NCI-H510A treated with DMSO at 0.1 percent for 48 hours (cell line): Measurements from ENCODE around the gene NDUFS7.
A peak's percentile ranks its signal among the peaks of the same experiment; 100 is the strongest.
"Not testable (repeated sequence)": the region's sequence is repeated elsewhere in the genome, so short reads cannot be mapped to it uniquely, and the experiment has no call there.

Source experiments
- DNase-seq: peaks from one replicate; lab custom pipeline; 2025; lab: John Stamatoyannopoulos, UW

NDUFS7 gene

DNA sequence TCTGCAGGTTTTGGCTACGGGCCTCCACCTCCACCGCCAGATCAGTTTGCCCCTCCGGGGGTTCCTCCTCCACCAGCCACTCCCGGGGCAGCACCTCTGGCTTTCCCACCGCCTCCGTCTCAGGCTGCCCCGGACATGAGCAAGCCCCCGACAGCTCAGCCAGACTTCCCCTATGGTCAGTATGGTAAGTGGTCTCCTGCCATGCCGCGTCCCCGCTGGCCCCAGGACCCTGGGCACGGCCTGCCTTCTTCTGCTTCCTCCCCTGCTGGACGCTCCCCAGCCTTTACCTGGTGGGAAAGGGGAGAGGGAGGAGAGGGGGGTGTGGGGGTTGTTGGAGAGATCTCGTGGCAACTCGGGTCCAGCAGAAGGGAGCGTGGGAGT, 48.8 kb downstream of the NDUFS7 start:
- DNase-seq = no peak

DNA sequence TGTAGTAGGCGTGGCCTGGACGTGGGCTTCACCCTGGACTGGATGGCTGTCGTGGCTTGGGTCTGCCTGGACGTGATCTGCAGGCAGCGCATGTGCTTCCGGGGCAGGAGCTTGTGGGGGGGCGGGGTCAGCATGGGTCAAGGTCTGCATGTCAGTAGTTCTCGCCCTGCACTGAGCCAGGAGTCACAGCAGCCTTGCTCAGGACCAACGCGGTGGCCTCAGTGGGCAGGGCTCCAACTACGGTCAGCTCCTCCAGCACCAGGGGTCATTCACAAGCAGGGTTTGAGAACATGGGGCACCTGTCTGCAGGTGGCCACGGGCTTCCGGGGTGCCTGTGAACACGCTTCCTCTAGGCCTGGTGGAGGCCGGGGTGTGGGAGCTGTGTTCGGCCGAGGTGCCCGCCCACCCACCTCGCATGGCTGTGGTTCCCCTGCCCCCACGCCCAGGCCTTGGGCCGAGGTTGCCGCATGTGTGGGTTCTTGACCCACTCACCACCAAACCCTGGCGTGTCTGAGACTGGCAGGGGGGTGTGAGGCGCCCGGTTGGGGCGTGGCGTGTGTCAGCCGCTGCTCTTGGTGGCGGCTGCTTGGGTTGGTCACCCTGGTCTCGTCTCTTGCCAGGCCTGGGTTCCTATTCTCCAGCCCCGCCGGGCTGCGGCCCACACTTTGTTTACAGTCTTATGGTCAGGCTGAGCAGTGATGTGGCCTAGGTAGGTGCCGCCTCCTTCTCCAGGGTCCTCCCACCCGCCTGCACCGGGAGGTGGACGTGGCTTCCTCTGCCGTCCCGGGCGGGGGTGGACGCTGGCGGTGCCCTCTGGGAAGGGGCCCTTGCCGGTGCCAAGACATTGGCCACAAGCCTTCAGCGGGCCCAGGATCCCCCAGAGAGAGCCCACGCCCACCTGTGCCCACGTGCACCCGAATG, 49.7 kb downstream of the NDUFS7 start:
- no peak for DNase-seq

- no peak for DNase-seq
These were observed 50.3 kb downstream of the NDUFS7 start for GRCh38 chr19:1434040-1434366.

DNA sequence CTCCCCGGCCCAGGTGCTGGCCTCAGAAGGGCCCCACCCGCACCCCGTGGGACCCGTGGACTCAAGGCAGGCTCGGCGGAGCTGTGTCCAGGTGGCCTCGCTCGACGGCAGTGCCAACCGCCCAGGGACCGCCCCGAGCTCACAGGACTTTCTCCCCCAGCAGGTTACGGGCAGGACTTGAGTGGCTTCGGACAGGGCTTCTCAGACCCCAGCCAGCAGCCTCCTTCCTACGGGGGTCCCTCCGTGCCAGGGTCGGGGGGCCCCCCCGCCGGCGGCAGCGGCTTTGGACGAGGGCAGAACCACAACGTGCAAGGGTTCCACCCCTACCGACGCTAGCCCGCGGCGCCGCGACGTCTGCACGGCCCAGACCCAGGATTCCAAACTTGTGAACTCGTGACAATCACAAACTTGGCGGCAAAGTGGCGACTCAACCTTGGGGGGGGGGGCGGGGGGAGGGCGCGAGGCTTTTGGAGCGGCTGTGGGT, 50.9 kb downstream of the NDUFS7 start:
- DNase-seq = no peak

- DNase-seq = no peak
These were observed 51.8 kb downstream of the NDUFS7 start for GRCh38 chr19:1435378-1435989.

GRCh38 chr19:1437609-1438008, 53.9 kb downstream of the NDUFS7 start:
- DNase-seq = no peak

GRCh38 chr19:1438035-1438932, 54.6 kb downstream of the NDUFS7 start, which contains the start of gene RPS15:
RPS15 (plus strand) TSS chr19:1438396; CDS start chr19:1438426, 30 bp downstream.
- DNase-seq = peak; percentile 84

DNA sequence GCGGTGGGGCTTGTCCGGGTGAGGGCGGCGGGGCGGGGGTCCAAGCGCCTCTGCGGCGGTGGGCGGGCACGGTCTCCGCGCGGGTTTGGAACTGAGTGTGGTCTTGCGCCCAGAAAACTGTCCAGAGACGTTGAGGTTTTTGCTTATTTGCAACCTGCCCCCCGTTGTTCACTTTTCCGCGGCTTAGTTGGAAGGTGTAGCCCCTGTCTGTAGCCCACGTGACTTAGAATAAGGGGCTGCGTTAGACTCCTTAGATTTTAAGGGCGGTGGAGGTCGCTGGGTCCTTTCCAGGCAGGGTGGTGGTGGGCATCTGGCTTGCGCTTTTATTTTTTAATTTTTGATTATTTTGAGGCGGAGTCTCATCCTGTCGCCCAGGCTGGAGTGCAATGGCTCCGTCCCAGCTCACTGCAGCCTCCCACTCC, 55.2 kb downstream of the NDUFS7 start:
- no peak for DNase-seq

DNA sequence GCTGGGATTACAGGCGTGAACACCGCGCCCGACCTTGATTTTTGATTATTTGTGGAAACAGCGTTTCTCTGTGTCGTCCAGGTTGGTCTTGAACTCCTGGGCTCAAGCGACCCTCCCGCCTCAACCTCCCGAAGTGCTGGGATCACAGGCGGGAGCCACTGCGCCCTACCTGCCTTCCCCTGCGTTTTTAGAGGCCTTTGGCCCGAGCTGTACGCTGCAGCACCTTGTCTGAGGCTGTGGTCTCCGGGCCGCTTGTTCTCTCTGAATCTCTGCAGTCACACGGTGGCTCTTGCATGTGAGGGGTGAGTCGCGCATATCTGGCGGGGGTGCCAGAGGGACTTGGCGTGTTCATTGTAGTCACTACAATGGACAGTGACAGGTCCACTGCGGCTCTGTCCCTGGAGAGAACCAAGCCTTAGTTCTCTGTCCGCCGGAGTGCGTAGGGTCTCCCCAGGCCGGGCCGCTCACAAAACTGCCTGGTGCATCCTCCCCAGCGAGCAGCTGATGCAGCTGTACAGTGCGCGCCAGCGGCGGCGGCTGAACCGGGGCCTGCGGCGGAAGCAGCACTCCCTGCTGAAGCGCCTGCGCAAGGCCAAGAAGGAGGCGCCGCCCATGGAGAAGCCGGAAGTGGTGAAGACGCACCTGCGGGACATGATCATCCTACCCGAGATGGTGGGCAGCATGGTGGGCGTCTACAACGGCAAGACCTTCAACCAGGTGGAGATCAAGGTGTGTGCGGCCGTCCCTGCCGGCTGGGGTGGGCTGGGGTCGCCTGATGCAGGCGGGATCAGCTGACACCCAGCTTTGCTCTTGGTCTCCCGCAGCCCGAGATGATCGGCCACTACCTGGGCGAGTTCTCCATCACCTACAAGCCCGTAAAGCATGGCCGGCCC, 56.1 kb downstream of the NDUFS7 start:
- DNase-seq = not testable (repeated sequence)

GRCh38 chr19:1440418-1440801, 56.7 kb downstream of the NDUFS7 start:
- no peak for DNase-seq

GRCh38 chr19:1441022-1441426, 57.3 kb downstream of the NDUFS7 start:
- no peak for DNase-seq

- no peak for DNase-seq
These were observed 58.2 kb downstream of the NDUFS7 start for GRCh38 chr19:1441677-1442438.
